K562 (cell line): ENCODE results near the gene ERICH2.

ENCODE experiments used
- CREBBP ChIP-seq: IDR thresholded peaks from one replicate; pipeline ENCODE4 v1.6.1; 2012; ENCODE audit warnings: low read depth, mild to moderate bottlenecking, control low read depth, inconsistent platforms, low read length
- KAT7 ChIP-seq: sonication (generic); formaldehyde crosslinking; IDR thresholded peaks from 2 replicates; pipeline ENCODE4 v1.8.0; 2022; ENCODE audit warnings: missing genetic modification reagents, mild to moderate bottlenecking, borderline replicate concordance
- TF ChIP-seq, protein P1 (sequence below): sonication (generic); formaldehyde crosslinking; IDR thresholded peaks from 2 replicates; pipeline ENCODE4 v1.8.0; 2022; ENCODE audit warnings: missing genetic modification reagents, mild to moderate bottlenecking, borderline replicate concordance

DNA sequence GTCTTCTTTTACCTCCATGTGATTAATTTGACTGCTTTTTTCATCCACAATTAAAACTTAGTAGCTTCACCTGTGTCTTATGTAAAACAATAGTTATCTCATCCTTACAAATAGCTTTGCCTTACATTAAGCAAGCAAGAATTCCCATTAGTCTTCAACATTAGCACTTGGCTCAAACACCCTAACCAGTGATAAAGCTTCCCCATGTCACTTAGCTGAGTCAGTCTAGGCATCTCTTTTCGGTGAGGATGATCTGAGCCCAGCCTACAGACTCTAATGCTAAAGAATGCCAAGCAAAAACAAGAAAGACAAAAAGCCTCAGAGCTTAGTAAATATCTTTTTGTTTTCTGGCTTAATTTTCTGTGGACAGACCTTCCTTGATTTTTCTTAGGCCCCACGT is 72.6 kb downstream of the ERICH2 start:
- TF ChIP-seq KAT7 (CRISPR knock-in tag): no peak
- TF ChIP-seq, protein P1, sequence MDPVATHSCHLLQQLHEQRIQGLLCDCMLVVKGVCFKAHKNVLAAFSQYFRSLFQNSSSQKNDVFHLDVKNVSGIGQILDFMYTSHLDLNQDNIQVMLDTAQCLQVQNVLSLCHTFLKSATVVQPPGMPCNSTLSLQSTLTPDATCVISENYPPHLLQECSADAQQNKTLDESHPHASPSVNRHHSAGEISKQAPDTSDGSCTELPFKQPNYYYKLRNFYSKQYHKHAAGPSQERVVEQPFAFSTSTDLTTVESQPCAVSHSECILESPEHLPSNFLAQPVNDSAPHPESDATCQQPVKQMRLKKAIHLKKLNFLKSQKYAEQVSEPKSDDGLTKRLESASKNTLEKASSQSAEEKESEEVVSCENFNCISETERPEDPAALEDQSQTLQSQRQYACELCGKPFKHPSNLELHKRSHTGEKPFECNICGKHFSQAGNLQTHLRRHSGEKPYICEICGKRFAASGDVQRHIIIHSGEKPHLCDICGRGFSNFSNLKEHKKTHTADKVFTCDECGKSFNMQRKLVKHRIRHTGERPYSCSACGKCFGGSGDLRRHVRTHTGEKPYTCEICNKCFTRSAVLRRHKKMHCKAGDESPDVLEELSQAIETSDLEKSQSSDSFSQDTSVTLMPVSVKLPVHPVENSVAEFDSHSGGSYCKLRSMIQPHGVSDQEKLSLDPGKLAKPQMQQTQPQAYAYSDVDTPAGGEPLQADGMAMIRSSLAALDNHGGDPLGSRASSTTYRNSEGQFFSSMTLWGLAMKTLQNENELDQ (CRISPR knock-in tag): no peak
- TF ChIP-seq CREBBP: no peak
